OCI-M1 (cell line): ENCODE results near the gene CCL20.
"Not testable (repeated sequence)": the region's sequence is repeated elsewhere in the genome, so short reads cannot be mapped to it uniquely, and the experiment has no call there.

Experiments
- DNase-seq: peaks from one replicate; lab custom pipeline; 2025; lab: John Stamatoyannopoulos, UW

Gene CCL20, protein sequence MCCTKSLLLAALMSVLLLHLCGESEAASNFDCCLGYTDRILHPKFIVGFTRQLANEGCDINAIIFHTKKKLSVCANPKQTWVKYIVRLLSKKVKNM

GRCh38 chr2:227813562-227814353, at the start of gene CCL20:
Gene CCL20, plus strand, starts transcription at chr2:227813842. Its CDS starts 70 bp downstream, at chr2:227813912.
- DNase-seq = no peak

GRCh38 chr2:227765788-227766372, 47.8 kb upstream of the CCL20 start:
- no peak for DNase-seq

DNA sequence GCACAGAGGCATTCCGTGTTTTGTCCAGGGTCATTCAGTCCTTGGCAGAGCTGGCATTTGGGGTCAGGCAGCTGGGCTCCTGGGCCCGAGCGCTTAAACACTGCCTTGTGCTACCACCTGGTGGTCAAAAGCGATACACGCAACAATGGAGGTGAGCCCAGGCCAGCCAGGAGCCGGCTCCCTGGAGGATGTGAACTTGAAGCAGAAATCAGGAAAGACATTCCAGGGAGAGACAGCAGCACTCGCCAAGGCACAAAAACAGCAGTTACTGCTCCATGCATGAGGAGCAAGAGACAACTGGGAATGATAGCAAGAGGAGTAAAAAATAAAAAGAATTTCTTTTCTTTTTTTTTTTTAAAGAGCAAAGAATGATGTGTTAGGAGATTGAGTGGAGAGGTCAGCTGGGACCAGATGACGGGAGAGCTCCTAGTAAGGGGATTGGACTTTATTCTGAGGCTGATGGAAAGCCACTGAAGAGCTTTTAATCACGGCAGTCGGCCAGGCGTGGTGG, 47.2 kb upstream of the CCL20 start:
- DNase-seq = peak; percentile 78

DNA sequence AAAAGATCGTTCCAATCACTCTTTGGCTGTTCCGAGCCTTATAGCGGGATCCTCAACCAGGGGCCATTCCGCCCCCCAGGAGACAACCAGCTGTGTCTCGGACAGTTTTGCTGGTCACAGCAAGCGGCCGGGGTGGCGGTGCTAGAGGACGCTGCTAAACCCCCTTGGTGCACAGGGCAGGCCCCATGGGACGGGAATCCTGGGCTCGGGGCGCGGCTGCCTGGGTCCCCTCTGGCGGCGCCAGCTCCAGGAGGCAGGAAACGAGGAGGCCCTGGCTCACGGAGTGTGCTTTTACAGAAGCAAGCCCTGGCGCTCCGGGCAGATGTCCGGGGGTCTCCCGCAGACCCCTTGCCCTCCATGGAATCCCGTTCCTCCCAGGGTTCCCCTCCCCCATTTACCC, 45.8 kb upstream of the CCL20 start:
- no peak for DNase-seq

DNA sequence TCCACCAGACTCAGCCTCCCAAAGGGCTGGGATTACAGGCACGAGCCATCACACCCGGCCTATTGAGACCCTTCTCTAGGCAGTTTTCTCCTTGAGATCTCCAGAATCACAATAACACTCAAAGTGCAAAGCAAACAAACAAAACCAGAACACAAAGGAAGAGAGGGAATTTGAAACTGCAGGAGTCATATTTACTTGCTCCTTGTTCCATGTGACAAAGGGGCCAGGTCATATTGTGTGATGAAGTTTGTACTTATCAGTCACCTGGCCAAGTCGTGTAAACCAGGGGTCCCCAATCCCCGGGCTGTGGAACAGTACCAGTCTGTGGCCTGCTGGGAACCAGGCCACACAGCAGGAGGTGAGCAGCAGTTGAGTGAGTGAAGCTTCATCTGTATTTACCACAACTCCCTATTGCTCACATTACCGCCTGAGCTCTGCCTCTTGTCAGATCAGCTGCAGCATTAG, 41.4 kb upstream of the CCL20 start:
- DNase-seq = no peak

DNA sequence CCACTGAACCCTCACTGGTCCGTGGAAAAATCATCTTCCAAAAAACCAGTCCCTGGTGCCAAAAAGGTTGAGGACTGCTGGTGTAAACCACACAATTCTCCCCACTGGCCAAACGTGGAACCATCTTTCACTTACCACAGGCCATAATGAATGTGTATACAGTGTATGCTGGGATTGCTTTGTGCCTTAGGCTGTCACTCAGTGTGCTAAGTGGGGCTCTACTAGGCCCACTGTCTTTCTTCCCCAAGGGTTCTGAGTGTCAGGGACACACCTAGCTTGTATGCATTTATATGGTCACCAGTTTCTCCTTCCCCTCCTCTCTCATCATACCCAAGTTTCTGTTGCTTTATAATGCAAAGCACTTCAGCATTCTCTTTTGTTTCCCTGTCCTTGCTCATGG, 40.7 kb upstream of the CCL20 start:
- DNase-seq = no peak

GRCh38 chr2:227774011-227774624, 39.5 kb upstream of the CCL20 start:
- DNase-seq = no peak

DNA sequence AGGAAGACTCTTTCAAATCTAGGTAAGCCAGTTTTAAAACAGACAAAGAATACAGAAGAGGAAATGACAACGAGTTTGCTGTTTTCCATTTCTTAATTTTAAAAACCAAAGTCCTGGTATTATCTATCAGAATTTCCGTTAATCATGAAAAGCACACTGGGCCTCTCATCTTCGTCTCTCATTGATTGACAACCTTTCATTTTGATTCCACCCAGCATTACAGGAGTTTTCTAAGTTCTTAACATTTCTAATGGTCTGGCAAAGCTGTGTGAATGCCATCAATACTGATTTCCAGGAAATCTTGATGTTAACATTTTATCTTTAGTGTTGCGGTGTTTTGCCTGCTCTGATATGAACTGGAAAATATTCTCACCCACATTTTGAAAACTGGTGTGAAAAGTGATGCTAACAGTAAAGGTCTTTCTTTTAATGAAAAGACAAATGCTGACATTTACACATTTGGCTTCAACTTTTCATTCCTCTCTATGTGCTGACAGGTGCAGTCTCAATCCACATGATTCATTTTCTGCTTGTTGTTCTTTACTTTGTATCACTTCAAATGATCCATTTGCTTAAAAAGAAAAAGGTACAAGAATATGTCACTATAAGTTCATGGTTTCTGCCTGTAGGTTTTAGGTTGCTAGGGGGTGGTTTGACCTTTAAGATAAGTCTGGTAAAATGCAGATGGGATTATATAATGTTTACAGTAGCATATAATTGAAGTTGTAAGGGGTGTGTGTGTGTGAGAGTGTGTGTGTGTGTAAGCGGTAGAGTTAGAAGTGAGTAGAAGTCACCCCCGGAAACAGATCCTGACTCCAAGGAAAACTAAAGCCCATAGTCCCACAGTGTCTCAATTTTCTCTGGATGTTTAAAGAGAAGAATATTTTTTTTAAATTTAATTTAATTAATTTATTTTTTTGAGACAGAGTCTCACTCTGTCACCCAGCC, 38.5 kb upstream of the CCL20 start:
- no peak for DNase-seq

GRCh38 chr2:227780981-227781615, 32.5 kb upstream of the CCL20 start:
- no peak for DNase-seq

GRCh38 chr2:227781841-227782240, 31.8 kb upstream of the CCL20 start:
- DNase-seq = no peak

DNA sequence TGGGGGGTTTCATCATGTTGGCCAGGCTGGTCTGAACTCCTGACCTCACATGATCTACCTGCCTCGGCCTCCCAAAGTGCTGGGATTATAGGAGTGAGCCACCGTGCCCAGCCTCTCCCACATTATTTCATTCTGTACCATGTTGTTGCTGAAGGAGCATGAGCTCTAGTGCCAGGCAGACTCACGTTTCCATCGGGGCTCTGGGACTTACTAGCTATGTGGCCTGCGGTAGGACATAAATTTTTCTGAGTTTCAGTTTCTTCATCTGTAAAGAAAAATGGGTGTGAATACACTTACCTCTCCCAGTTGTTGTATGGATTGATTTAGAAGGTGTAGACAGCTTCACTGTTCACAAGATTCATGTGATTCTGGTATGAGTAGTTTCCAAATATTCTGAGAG, 30.8 kb upstream of the CCL20 start:
- no peak for DNase-seq

GRCh38 chr2:227783404-227784138, 30.1 kb upstream of the CCL20 start:
- DNase-seq = peak; percentile 73

DNA sequence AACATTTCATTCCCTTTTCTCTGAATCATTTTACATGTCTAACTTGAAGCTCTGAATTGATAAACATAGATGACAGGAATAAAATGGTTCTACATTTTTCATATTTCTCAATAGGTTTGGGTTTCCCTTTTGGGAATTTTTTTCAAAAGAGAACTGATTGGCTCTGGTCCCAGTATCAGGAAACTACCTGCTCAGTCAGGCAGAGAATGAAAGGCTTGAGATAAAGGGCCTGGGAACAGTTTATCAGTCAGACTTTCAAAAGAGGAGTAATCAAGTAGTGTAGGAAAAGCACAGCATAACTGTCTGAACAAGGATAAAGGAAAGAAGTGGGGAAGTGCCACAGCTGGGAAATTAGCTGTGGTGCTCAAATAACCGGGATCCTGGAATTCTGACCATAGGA, 28.3 kb upstream of the CCL20 start:
- no peak for DNase-seq

GRCh38 chr2:227788561-227789018, 25.1 kb upstream of the CCL20 start:
- DNase-seq = no peak

GRCh38 chr2:227789803-227790202, 23.8 kb upstream of the CCL20 start:
- DNase-seq = no peak

GRCh38 chr2:227793148-227793712, 20.4 kb upstream of the CCL20 start:
- DNase-seq = no peak

- DNase-seq = no peak
Measured at GRCh38 chr2:227796045-227796711, 17.5 kb upstream of the CCL20 start.

GRCh38 chr2:227796768-227797167, 16.9 kb upstream of the CCL20 start:
- not testable (repeated sequence) for DNase-seq

- no peak for DNase-seq
Measured at GRCh38 chr2:227799202-227799601, 14.4 kb upstream of the CCL20 start.
